Measurements from ENCODE around the gene RBSN. TPM values are rescaled to one million over a fixed set of nuclear protein-coding genes. Genes with fewer than 3 reads are reported as not detected.
"Not testable (repeated sequence)": the region's sequence is repeated elsewhere in the genome, so short reads cannot be mapped to it uniquely, and the experiment has no call there.

Gene RBSN
- total RNA-seq (10 to 100 TPM; 36.6 to 41.4 TPM), polyA plus RNA-seq (10 to 100 TPM; 16.3 to 20.3 (median 18.9) TPM), total RNA-seq (13.4 to 53.6 (median 38.0) reads per million in 6 experiments)

DNA sequence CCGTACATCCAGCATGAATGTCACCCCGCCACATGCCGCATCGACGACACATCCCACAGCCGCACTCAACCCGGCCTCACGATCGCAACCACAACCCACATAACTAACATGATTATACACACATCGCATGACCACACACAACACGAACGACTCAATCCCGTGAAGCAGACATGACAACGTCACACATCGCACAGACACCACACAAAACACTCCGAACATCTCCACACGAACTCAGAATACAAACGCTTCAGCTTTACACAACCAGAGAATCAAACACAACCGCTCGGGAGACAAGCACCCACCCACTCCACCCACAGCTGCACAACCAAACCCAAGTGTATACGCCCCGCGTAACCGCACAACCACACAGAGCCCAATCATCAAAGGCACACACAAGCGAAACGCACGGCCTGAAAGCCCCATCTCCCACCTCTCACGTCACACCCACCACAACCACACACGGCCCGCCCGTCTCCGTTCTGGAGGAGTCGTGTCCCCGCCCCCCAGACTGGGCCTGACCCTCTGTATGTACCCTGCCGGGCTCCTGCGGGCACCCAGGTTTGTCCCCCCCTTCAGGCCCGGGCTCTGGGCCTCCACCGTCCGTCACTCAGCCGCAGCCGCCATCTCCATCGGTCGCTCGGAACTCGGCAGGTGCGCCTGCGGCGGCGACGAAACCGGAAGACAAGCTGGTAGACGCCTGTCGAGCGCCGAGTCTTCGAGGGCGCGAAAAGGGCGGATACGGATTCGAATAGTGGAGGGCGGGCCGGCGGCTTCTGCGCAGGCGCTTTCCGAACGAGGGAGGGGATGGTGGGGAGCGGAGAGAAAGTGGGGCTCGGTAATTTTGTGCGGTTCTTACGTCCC lies at the start of gene RBSN:
RBSN (minus strand) TSS at position 646 of the 861 bp plus-strand sequence. CDS start 3,028 bp downstream, outside the sequence.
- DNase-seq, result peak; percentile 89 to 98 (median 95)
- Mint-ChIP-seq H3K4me1 (peaks cover 14 to 38% (median 29%) of the 10 kb centered on the region in 4 donors), H3K9me3 (peaks cover 0 to 2% (median 0%) of the 10 kb centered on the region in 9 donors), H3K4me3 (peak within 1 kb of the TSS; percentile 89 to 99 (median 94)), H3K36me3 (peaks cover 0 to 31% (median 20%) of the 10 kb centered on the region in 3 donors), H3K27me3 (peaks cover 0 to 9% (median 2%) of the 10 kb centered on the region in 5 donors), H3K27ac (peak within 1 kb of the TSS; percentile 87 to 98 (median 96))
- ATAC-seq, result peak; percentile 76 to 79
- POLR2A ChIA-PET, result interaction anchor here (0.6 to 3.3 kb wide), 14 partner anchors 7 to 920 kb away, joined by 3 to 22 read pairs (median 4); partner anchors contain the start of genes CAPN7, CCDC174, LSM3 and MRPS25

DNA sequence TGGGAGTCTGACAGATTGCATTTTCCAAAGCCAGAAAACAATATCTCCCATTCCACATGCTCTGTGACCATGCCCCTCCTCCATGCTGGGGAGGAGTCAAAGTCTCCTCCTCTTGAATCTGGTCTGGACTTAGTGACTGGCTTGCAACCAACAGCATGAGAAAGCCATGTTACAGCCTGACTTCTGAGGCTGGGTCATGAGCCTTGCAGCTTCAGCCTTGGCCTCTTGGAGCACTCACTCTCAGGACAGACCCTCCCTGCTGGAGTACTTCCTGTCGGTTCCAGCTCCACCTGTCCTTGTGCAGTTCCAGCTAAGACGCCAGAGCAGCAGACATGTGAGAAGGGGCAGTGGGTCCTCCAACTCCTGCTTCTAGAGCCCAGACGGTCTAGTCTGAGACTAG lies 49.7 kb upstream of the RBSN start:
- Mint-ChIP-seq H3K36me3 (no peaks in the 10 kb centered on the region), H3K4me3 (no peak overlapping the region), H3K27ac (no peak overlapping the region), H3K9me3 (no peaks in the 10 kb centered on the region), H3K4me1 (no peaks in the 10 kb centered on the region), H3K27me3 (peaks cover 8 to 40% (median 24%) of the 10 kb centered on the region in 5 donors)
- POLR2A ChIA-PET, result no interaction called here
- ATAC-seq (no peak), DNase-seq (no peak)

DNA sequence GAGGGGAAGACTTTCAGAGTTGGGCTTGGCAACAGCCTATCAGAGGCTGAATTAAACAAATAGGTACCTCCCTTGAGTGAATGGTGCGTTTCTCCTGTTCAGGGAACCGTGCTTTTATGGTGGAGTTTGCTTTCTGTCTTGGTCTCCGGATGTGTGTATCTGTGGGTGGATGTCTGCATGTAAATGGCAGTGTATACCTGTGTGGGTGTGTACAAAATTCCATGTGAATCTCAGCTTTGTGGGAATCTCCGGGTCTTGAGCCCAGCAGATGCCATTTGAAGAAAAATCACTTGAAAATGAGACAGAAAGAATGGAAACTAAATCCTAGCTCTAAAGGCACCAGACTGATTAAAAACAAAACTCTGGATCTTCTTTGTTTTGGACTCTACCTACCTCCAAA lies 37.9 kb upstream of the RBSN start:
- POLR2A ChIA-PET, H3K27ac Mint-ChIP-seq, H3K4me1 Mint-ChIP-seq, H3K9me3 Mint-ChIP-seq, H3K36me3 Mint-ChIP-seq, ATAC-seq, H3K4me3 Mint-ChIP-seq, DNase-seq: not testable (repeated sequence)
- peaks cover 11 to 30% (median 17%) of the 10 kb centered on the region in 5 donors for H3K27me3 Mint-ChIP-seq

DNA sequence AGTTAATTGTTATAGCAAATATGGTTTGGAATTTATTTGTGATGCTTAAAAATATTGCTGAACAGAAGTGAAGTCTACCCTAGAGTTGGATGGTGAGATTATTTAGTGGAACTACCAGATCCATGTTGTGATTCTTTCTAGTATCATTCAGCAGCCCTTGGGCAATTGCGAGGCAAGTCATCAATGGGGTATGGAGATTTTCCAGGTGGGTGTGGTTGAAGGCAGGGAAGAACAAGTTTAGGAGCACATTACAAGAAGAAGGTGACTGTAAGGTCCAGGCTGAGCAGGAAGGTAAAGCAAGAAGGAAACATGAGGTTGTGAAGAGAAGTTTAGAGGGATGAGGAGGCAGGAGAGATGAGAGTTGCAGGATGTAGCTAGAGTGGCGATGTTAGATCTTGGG lies 36.0 kb upstream of the RBSN start:
- H3K27ac Mint-ChIP-seq, POLR2A ChIA-PET, ATAC-seq, H3K4me3 Mint-ChIP-seq, H3K4me1 Mint-ChIP-seq, H3K9me3 Mint-ChIP-seq, DNase-seq, H3K36me3 Mint-ChIP-seq: not testable (repeated sequence)
- H3K27me3 Mint-ChIP-seq, result peaks cover 10 to 33% (median 19%) of the 10 kb centered on the region in 5 donors

DNA sequence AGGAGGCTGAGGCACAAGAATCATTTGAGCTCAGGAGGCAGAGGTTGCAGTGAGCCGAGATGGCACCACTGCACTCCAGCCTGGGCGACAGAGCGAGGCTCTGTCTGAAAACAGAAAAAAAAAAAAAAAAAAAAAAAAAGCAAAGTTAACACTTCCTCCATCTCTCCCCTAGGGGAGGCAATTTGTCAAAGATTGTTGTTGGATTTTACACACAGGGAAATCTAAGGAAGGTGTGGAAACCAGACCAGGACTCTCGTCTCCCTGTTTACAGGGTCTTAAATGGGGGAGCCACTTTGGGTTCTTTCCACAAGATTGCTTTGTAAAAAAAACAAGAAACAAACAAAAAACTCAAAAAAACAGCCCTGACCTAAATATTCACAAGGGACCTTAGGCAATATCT lies 29.5 kb upstream of the RBSN start:
- not testable (repeated sequence) for H3K9me3 Mint-ChIP-seq, H3K4me3 Mint-ChIP-seq

DNA sequence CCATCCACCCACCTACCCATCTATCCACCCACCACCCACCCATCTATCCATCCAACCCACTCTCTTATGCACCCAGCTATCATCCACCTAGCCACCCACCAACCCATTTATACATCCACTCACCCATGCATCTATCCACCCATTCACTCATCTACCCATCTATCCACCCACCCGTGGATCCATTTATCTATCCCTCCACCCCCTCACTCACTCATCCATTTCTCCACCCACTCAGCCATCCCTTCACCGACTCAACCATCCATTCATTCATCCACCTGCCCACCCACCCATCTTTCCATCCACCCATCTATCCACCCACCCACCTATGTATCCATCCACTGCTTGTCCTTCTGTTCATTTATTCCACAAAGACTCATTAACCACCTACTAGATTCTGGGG lies 28.0 kb upstream of the RBSN start:
- H3K27ac Mint-ChIP-seq, ATAC-seq, H3K9me3 Mint-ChIP-seq, DNase-seq, H3K36me3 Mint-ChIP-seq, POLR2A ChIA-PET, H3K4me1 Mint-ChIP-seq, H3K4me3 Mint-ChIP-seq: not testable (repeated sequence)
- H3K27me3 Mint-ChIP-seq, result peaks cover 4 to 15% (median 7%) of the 10 kb centered on the region in 5 donors

More for the DNA sequence above, 29.5 kb upstream of the RBSN start:
- DNase-seq, H3K27ac Mint-ChIP-seq, POLR2A ChIA-PET, ATAC-seq, H3K4me1 Mint-ChIP-seq, H3K36me3 Mint-ChIP-seq: not testable (repeated sequence)
- peaks cover 4 to 23% (median 7%) of the 10 kb centered on the region in 5 donors for H3K27me3 Mint-ChIP-seq

DNA sequence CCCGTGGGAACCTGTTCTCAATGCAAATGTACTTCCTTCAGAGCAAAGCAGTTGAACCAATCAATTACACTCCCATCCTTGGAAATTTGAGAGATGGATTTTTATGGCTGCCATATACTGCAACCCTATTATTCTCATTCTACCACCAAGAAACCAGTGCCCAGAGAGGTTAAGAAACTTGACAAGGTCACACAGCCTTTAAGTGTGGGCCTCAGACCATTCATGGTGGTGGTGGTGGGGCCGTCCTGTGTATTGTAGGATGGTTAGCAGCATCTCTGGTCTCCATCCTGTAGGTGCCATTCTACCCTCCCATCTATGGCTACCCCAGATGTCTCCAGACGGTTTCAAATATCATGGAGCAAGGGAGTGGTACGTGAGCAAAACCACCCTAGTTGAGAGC lies 23.4 kb upstream of the RBSN start:
- ATAC-seq, result no peak
- no peak for DNase-seq
- H3K9me3 Mint-ChIP-seq, result no peaks in the 10 kb centered on the region
- H3K4me3 Mint-ChIP-seq, result no peak overlapping the region
- no peaks in the 10 kb centered on the region for H3K36me3 Mint-ChIP-seq
- peaks cover 0 to 9% (median 2%) of the 10 kb centered on the region in 5 donors for H3K27me3 Mint-ChIP-seq
- POLR2A ChIA-PET, result no interaction called here
- H3K4me1 Mint-ChIP-seq, result peaks cover 0 to 4% (median 2%) of the 10 kb centered on the region in 4 donors
- no peak overlapping the region for H3K27ac Mint-ChIP-seq

DNA sequence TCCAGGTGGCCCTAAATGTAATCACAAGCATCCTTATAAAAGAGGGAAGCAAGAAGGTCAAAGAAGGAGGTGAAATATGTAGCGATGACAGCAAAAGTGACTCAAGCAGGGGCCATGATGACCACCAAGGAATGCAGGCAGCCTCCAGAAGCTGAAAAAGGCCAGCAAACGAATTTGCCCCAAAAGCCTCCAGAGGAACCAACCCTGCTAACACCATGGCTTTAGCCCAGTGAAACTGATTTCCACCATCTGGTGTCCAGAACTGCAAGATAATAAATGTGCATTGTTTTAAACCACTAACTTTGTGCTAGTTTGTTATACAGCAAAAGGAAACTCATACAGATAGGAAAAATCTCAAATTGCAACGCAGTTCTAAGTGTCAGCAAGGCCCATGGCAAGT lies 23.0 kb upstream of the RBSN start:
- H3K27me3 Mint-ChIP-seq, result peaks cover 0 to 7% (median 2%) of the 10 kb centered on the region in 5 donors
- ATAC-seq, result no peak
- no peak for DNase-seq
- no peak overlapping the region for H3K27ac Mint-ChIP-seq
- H3K4me3 Mint-ChIP-seq, result no peak overlapping the region
- H3K9me3 Mint-ChIP-seq, result no peaks in the 10 kb centered on the region
- H3K36me3 Mint-ChIP-seq, result no peaks in the 10 kb centered on the region
- peaks cover 0 to 4% (median 2%) of the 10 kb centered on the region in 4 donors for H3K4me1 Mint-ChIP-seq
- POLR2A ChIA-PET, result no interaction called here

DNA sequence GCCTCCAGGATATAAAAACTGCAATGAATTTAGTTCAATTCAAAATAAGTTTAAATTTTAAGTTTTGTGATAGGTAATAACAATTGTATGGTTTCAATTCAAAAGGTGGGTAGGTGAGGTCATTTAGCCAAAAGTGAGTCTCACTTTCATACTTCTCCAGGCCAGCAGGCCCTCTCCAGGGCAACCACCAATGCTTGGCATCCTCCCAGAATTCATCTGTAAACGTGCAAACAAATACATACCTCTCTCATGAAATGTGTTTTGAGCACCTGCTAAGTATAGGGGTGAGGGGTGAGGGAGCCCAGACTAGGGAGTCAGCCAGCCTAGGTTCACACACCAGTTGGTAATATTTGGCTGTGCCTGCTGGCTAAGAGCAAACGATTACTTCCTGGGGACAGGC lies 22.0 kb upstream of the RBSN start:
- Mint-ChIP-seq H3K4me1 (peaks cover 0 to 4% (median 2%) of the 10 kb centered on the region in 4 donors), H3K9me3 (no peaks in the 10 kb centered on the region), H3K4me3 (no peak overlapping the region), H3K27ac (no peak overlapping the region), H3K27me3 (peaks cover 0 to 3% (median 2%) of the 10 kb centered on the region in 5 donors), H3K36me3 (no peaks in the 10 kb centered on the region)
- ATAC-seq (no peak), DNase-seq (no peak)
- POLR2A ChIA-PET, result no interaction called here

DNA sequence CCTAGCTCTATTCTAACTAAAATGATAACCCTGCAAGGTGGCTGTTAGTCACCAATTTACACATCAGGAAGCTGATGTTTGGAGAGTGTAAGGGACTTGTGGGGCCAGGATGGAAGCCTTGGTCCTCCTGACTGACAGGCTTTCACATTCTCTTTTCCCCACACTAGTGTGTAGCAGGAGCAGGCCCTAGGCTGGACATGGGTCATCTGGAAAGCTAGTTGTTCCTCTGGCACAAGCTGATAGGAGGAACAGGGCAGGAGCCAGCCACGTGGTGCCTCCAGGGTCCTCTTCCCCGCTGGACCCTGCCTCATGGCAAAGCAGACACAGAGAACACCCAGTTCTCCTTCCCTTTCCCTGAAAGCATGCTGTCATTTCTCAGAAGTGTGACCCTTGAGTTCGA lies 18.1 kb upstream of the RBSN start:
- DNase-seq, result no peak
- Mint-ChIP-seq H3K27me3 (no peaks in the 10 kb centered on the region), H3K27ac (no peak overlapping the region), H3K4me1 (peaks cover 0 to 4% (median 2%) of the 10 kb centered on the region in 4 donors), H3K36me3 (no peaks in the 10 kb centered on the region), H3K9me3 (no peaks in the 10 kb centered on the region), H3K4me3 (no peak overlapping the region)
- no peak for ATAC-seq
- POLR2A ChIA-PET, result no interaction called here

DNA sequence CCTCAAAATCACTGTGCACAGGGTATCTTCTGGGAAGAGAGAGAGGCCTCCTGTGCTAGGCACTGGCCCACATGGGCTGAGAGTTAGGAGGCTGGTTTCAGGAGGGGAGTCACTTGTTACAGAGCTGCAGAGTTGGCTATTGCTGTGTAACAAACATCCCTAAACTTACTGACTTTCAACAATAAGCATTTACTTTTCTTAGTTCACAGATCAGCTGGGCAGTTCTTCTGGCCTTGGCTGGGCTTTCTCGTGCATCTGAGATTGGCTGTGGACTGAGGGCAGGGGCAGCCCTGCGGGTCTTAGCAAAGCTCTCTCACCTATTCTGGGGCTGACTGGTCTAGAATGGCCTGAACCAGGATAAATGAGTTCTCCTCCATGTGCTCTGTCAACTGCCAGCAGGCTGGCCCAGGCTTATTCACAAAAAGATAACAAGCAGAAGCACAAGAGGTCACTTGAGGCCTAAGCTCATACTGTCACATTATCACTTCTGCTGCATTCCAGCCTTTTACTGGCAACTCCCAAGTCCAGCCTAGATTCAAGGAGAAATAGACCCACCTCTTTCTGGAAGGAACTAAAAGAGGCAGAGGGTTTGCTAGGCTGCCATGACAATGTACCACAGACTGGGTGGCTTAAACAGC lies 17.2 kb upstream of the RBSN start:
- Mint-ChIP-seq H3K4me1 (peaks cover 0 to 4% (median 2%) of the 10 kb centered on the region in 4 donors), H3K4me3 (no peak overlapping the region), H3K36me3 (no peaks in the 10 kb centered on the region), H3K9me3 (no peaks in the 10 kb centered on the region), H3K27me3 (no peaks in the 10 kb centered on the region), H3K27ac (no peak overlapping the region)
- POLR2A ChIA-PET, result no interaction called here
- DNase-seq (no peak), ATAC-seq (no peak)

DNA sequence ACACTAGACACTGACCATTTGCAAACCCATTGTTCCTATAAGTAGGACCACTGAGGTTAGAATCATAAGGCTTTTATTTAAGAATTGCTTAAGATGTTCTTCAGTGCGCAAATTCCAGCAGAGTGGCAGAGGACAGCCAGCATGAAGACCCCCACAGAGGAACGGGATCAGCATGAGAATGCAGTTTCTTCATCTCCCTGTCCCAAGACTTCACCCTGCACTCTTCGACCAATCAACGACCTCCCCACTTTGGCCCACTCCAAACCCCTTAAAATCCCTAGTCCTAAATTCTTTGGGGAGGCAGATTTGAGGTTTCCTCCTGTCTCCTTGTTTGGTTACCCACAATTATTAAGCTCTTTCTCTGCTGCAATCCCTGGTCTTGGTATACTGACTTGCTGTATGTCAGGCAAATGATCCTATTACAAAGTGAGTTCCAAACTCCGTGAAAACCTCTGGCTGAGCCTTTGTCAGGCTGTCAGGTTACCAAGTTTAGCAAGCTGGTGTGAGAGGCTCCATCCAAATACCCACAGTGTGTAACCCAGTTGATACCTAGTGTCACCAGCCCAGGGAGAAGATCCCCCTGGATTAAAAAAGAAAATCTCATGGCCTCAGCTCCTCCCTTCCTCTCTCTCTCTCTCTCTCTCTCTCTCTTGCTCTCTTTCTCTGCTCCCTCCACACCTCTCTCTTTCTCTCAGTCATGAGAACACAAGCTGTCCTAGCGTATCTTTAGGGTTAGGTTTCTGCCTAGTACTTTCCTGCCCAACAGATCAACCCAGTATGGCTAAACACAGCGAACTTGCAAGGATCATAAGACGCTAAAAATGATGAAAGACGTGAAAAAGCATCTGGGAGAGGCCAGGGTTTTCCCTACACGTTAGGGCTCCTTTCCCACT lies 15.8 kb upstream of the RBSN start:
- Mint-ChIP-seq H3K9me3 (no peaks in the 10 kb centered on the region), H3K27ac (peak overlapping the region in 1 of 10 donors; percentile 6), H3K4me1 (peaks cover 0 to 4% (median 2%) of the 10 kb centered on the region in 4 donors), H3K27me3 (no peaks in the 10 kb centered on the region), H3K4me3 (no peak overlapping the region), H3K36me3 (no peaks in the 10 kb centered on the region)
- POLR2A ChIA-PET, result no interaction called here
- ATAC-seq (no peak), DNase-seq (no peak)
